OCI-LY7 (cell line): ENCODE measurements around the gene MRPS6.

Experiments used
- EZH2phosphoT487 ChIP-seq: fragments of 200-600 bp; sonication (generic); IDR thresholded peaks from 2 replicates; pipeline ENCODE4 v1.6.1; 2018; ENCODE audit warnings: low read depth, borderline replicate concordance, mild to moderate bottlenecking, mixed run types, antibody characterized with exemption, low read length, moderate library complexity, mixed read lengths
- TF ChIP-seq, protein P1 (sequence below): fragments of 200-600 bp; sonication (generic); conservative IDR thresholded peaks from 2 replicates; pipeline ENCODE4 v1.5.1; 2014; ENCODE audit warnings: mild to moderate bottlenecking, antibody characterized with exemption, low read length, moderate library complexity, mixed read lengths

DNA sequence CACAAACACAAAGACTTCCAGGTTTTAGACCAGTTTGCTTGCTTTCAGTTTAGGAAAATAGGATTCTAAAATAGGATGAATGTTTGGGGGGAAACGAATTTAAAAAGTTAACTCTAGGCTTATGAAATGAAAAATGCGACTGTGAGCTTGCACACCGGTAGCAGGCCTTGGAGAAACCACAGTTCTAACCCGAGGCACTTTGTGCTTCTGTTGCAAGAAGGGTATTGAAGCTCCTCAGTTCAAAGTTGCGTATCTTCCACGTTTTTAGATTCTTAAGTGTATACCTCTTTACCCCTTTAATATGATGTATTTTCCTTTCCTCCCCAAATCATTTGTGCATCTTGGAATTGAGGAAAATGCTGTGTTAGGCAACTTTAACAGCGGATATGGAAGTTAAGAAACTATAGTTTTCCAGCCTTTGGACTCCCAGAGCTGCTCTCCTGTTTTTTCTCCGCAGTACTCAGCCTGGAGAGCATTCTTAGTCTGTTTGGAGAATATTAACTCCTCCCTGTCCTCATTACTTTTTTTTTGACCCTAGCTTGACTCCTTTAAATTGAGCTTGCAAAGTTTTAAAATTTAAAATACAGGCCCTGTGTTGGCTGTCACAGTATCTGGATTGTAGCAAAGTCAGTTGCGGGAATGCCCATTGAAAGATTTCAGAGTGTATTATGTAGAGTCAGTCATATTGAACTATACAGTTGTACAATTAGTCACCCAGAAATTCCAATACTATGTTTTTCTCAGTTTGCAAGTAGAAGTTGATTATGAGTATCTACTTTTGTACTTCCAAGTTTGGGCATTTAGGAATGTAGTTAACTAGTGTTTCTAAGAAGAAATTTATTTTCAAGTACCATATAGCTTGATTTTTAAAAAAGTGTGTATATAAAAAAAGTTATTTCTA is 2.6 kb downstream of the MRPS6 start:
- TF ChIP-seq, protein P1, sequence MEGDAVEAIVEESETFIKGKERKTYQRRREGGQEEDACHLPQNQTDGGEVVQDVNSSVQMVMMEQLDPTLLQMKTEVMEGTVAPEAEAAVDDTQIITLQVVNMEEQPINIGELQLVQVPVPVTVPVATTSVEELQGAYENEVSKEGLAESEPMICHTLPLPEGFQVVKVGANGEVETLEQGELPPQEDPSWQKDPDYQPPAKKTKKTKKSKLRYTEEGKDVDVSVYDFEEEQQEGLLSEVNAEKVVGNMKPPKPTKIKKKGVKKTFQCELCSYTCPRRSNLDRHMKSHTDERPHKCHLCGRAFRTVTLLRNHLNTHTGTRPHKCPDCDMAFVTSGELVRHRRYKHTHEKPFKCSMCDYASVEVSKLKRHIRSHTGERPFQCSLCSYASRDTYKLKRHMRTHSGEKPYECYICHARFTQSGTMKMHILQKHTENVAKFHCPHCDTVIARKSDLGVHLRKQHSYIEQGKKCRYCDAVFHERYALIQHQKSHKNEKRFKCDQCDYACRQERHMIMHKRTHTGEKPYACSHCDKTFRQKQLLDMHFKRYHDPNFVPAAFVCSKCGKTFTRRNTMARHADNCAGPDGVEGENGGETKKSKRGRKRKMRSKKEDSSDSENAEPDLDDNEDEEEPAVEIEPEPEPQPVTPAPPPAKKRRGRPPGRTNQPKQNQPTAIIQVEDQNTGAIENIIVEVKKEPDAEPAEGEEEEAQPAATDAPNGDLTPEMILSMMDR, result no peak
- no peak for TF ChIP-seq EZH2phosphoT487
